B cell (primary cell): ENCODE results near the gene RABAC1.

Experiments
- CTCF ChIP-seq: fragments of 200-600 bp; IDR thresholded peaks from one replicate; pipeline ENCODE4 v1.8.0; 2022; ENCODE audit warnings: antibody characterized with exemption, mild to moderate bottlenecking
- EZH2 ChIP-seq: IDR thresholded peaks from 2 replicates; pipeline ENCODE4 v1.6.1; 2012; ENCODE audit warnings: borderline replicate concordance, low read depth, mild to moderate bottlenecking, moderate library complexity, low read length; ENCODE audit not compliant: insufficient read depth, poor library complexity, severe bottlenecking

GRCh38 chr19:41923045-41923788, 35.9 kb downstream of the RABAC1 start:
- TF ChIP-seq CTCF, result no peak
- no peak for TF ChIP-seq EZH2
